Measurements from ENCODE around the gene DPH6. TPM values are rescaled to one million over a fixed set of nuclear protein-coding genes. Genes with fewer than 3 reads are reported as not detected.

DPH6 gene
- total and polyA plus RNA-seq, 4 donors, result 3.4 to 14.3 (median 10.4) TPM

- no peak overlapping the region for H3K9ac ChIP-seq (ENCODE audit: low read depth in 1 of 2, low read length in 2 of 2)
- no peak for DNase-seq (ENCODE audit: low spot score)
- 86% methylated on average over 3 of the region's 3 CpGs for WGBS
- H3K9me3 ChIP-seq (ENCODE audit: control insufficient read depth in 4 of 4, low read length in 3 of 4), result no peaks in the 10 kb centered on the region
- H3K36me3 ChIP-seq (ENCODE audit: control insufficient read depth in 4 of 4, insufficient read depth in 3 of 4, low read depth in 1 of 4, low read length in 3 of 4), result no peaks in the 10 kb centered on the region
- H3K4me1 ChIP-seq (ENCODE audit: control insufficient read depth in 4 of 4, insufficient read depth in 4 of 4, low read length in 3 of 4), result peaks cover 0 to 2% (median 0%) of the 10 kb centered on the region in 4 donors
- H3K27ac ChIP-seq (ENCODE audit: low read depth in 1 of 2, low read length in 2 of 2), result no peak overlapping the region
- H3K4me3 ChIP-seq (ENCODE audit: low read depth in 1 of 3, low read length in 3 of 3), result no peak overlapping the region
- H3K27me3 ChIP-seq (ENCODE audit: control insufficient read depth in 4 of 4, insufficient read depth in 4 of 4, low read length in 3 of 4), result no peaks in the 10 kb centered on the region
- TF ChIP-seq ZBTB33 (IDR thresholded peaks at IDR 0.05) (no peak), TAF1 (conservative IDR thresholded peaks at IDR 0.05) (no peak), JUND (IDR thresholded peaks at IDR 0.05) (no peak), GABPA (IDR thresholded peaks at IDR 0.05 in 1 of 2, conservative IDR thresholded peaks at IDR 0.05 in 1 of 2) (no peak), HNF4A (conservative IDR thresholded peaks at IDR 0.05) (no peak), MAX (IDR thresholded peaks at IDR 0.05) (no peak)
- TF ChIP-seq, protein P1, sequence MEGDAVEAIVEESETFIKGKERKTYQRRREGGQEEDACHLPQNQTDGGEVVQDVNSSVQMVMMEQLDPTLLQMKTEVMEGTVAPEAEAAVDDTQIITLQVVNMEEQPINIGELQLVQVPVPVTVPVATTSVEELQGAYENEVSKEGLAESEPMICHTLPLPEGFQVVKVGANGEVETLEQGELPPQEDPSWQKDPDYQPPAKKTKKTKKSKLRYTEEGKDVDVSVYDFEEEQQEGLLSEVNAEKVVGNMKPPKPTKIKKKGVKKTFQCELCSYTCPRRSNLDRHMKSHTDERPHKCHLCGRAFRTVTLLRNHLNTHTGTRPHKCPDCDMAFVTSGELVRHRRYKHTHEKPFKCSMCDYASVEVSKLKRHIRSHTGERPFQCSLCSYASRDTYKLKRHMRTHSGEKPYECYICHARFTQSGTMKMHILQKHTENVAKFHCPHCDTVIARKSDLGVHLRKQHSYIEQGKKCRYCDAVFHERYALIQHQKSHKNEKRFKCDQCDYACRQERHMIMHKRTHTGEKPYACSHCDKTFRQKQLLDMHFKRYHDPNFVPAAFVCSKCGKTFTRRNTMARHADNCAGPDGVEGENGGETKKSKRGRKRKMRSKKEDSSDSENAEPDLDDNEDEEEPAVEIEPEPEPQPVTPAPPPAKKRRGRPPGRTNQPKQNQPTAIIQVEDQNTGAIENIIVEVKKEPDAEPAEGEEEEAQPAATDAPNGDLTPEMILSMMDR (IDR thresholded peaks at IDR 0.05; ENCODE audit: low read depth, low read length, missing input control), result no peak
Measured at GRCh38 chr15:35580606-35581005, 34.6 kb upstream of the DPH6 start.

- H3K4me3 ChIP-seq (ENCODE audit: low read depth in 1 of 3, low read length in 3 of 3), result no peak overlapping the region
- no peak overlapping the region for H3K27ac ChIP-seq (ENCODE audit: low read depth in 1 of 2, low read length in 2 of 2)
- no peaks in the 10 kb centered on the region for H3K27me3 ChIP-seq (ENCODE audit: control insufficient read depth in 4 of 4, insufficient read depth in 4 of 4, low read length in 3 of 4)
- 76% methylated on average over 1 of the region's 1 CpG for WGBS
- no peak for DNase-seq (ENCODE audit: low spot score)
- TF ChIP-seq FOXA1 (IDR thresholded peaks at IDR 0.05), result no peak
- TF ChIP-seq YY1 (IDR thresholded peaks at IDR 0.05), result no peak
- no peak for TF ChIP-seq JUND (IDR thresholded peaks at IDR 0.05)
- TF ChIP-seq, protein P2, sequence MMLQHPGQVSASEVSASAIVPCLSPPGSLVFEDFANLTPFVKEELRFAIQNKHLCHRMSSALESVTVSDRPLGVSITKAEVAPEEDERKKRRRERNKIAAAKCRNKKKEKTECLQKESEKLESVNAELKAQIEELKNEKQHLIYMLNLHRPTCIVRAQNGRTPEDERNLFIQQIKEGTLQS (IDR thresholded peaks at IDR 0.05), result no peak
- TF ChIP-seq EGR1 (IDR thresholded peaks at IDR 0.05; ENCODE audit: low read depth in 2 of 2), result no peak
- TF ChIP-seq RXRA (IDR thresholded peaks at IDR 0.05), result no peak
- no peak for TF ChIP-seq HNF4A (conservative IDR thresholded peaks at IDR 0.05)
- TF ChIP-seq GABPA (IDR thresholded peaks at IDR 0.05 in 1 of 2, conservative IDR thresholded peaks at IDR 0.05 in 1 of 2), result no peak
- no peak for TF ChIP-seq TAF1 (conservative IDR thresholded peaks at IDR 0.05)
- H3K9ac ChIP-seq (ENCODE audit: low read depth in 1 of 2, low read length in 2 of 2), result no peak overlapping the region
- H3K36me3 ChIP-seq (ENCODE audit: control insufficient read depth in 4 of 4, insufficient read depth in 3 of 4, low read depth in 1 of 4, low read length in 3 of 4), result no peaks in the 10 kb centered on the region
- no peaks in the 10 kb centered on the region for H3K9me3 ChIP-seq (ENCODE audit: control insufficient read depth in 4 of 4, low read length in 3 of 4)
- no peaks in the 10 kb centered on the region for H3K4me1 ChIP-seq (ENCODE audit: control insufficient read depth in 4 of 4, insufficient read depth in 4 of 4, low read length in 3 of 4)
Measured at GRCh38 chr15:35567392-35567791, 21.4 kb upstream of the DPH6 start.

DNA sequence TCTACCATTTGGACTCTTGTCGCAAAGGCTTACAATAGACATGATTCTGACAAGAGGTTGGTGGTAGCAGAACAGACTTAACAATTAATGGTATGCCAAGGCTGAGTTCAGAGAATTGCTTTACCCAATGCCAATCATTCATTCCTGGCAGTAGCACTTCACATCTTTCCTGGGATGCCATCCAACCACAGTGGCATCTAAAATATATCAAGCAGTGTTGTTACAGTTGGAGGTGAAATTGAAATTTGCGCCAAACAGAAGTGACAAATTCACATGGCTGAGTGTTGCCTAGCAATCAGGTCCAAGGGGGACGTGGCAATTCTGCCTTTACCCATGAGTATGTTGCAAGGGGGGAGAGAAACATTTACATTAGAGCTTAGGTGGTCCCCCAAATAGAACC, 21.0 kb upstream of the DPH6 start:
- WGBS, result 93% methylated on average over 3 of the region's 3 CpGs
- Histone ChIP-seq H3K9ac (ENCODE audit: low read depth in 1 of 2, low read length in 2 of 2) (no peak overlapping the region), H3K4me3 (ENCODE audit: low read depth in 1 of 3, low read length in 3 of 3) (no peak overlapping the region), H3K27ac (ENCODE audit: low read depth in 1 of 2, low read length in 2 of 2) (no peak overlapping the region), H3K9me3 (ENCODE audit: control insufficient read depth in 4 of 4, low read length in 3 of 4) (no peaks in the 10 kb centered on the region), H3K27me3 (ENCODE audit: control insufficient read depth in 4 of 4, insufficient read depth in 4 of 4, low read length in 3 of 4) (no peaks in the 10 kb centered on the region), H3K36me3 (ENCODE audit: control insufficient read depth in 4 of 4, insufficient read depth in 3 of 4, low read depth in 1 of 4, low read length in 3 of 4) (no peaks in the 10 kb centered on the region), H3K4me1 (ENCODE audit: control insufficient read depth in 4 of 4, insufficient read depth in 4 of 4, low read length in 3 of 4) (no peaks in the 10 kb centered on the region)
- DNase-seq (ENCODE audit: low spot score), result no peak
- TF ChIP-seq GABPA (IDR thresholded peaks at IDR 0.05 in 1 of 2, conservative IDR thresholded peaks at IDR 0.05 in 1 of 2) (no peak), MAX (IDR thresholded peaks at IDR 0.05) (no peak), YY1 (IDR thresholded peaks at IDR 0.05) (no peak), TAF1 (conservative IDR thresholded peaks at IDR 0.05) (no peak), FOXA1 (IDR thresholded peaks at IDR 0.05) (no peak), REST (IDR thresholded peaks at IDR 0.05) (no peak), SP1 (IDR thresholded peaks at IDR 0.05) (no peak)
- TF ChIP-seq, protein P1 (IDR thresholded peaks at IDR 0.05; ENCODE audit: low read depth, low read length, missing input control), result no peak
